C4-2B (cell line): ENCODE measurements around the gene SCIN.
A peak's percentile ranks its signal among the peaks of the same experiment; 100 is the strongest.

ENCODE experiments used
- H3K27ac ChIP-seq: fragments of 450-650 bp; 2 replicates; pipeline ENCODE4 v1.5.1; 2017
- CTCF ChIP-seq: fragments of 450-650 bp; conservative IDR thresholded peaks from 2 replicates; pipeline ENCODE4 v1.5.1; 2017; ENCODE audit warnings: mild to moderate bottlenecking
- ZFX ChIP-seq: fragments of 450-650 bp; IDR thresholded peaks from 2 replicates; pipeline ENCODE4 v1.6.1; 2017

Gene SCIN

GRCh38 chr7:12633582-12633981 is 63.1 kb downstream of the SCIN start:
- TF ChIP-seq CTCF (no peak), ZFX (no peak)
- H3K27ac ChIP-seq: no peak overlapping the region

- TF ChIP-seq CTCF (no peak), ZFX (no peak)
- H3K27ac ChIP-seq: no peak overlapping the region
These were observed 65.3 kb downstream of the SCIN start for GRCh38 chr7:12635830-12636229.

GRCh38 chr7:12637328-12637727 is 66.8 kb downstream of the SCIN start:
- TF ChIP-seq CTCF: no peak
- no peak for TF ChIP-seq ZFX
- H3K27ac ChIP-seq: no peak overlapping the region

- TF ChIP-seq ZFX (no peak), CTCF (no peak)
- H3K27ac ChIP-seq: no peak overlapping the region
These were observed 67.5 kb downstream of the SCIN start for GRCh38 chr7:12637819-12638592.

GRCh38 chr7:12638851-12639456 is 68.4 kb downstream of the SCIN start:
- TF ChIP-seq ZFX (no peak), CTCF (peak; percentile 86)
- H3K27ac ChIP-seq: no peak overlapping the region

- TF ChIP-seq ZFX: no peak
- no peak for TF ChIP-seq CTCF
- no peak overlapping the region for H3K27ac ChIP-seq
These were observed 70.0 kb downstream of the SCIN start for GRCh38 chr7:12640299-12641096.

- TF ChIP-seq ZFX (no peak), CTCF (no peak)
- H3K27ac ChIP-seq: no peak overlapping the region
These were observed 70.7 kb downstream of the SCIN start for GRCh38 chr7:12641196-12641595.
